IPS-18a (cell line): ENCODE results near the gene FCRL6.

Source experiments
- H3K27ac ChIP-seq: one replicate; pipeline ENCODE4 v1.5.1; 2013; ENCODE audit warnings: low read length
- H3K27me3 ChIP-seq: one replicate; pipeline ENCODE4 v1.6.1; 2013; ENCODE audit warnings: mild to moderate bottlenecking, low read length; ENCODE audit not compliant: control insufficient read depth, insufficient read depth
- H3K36me3 ChIP-seq: one replicate; pipeline ENCODE4 v1.6.1; 2013; ENCODE audit warnings: low read depth, low read length; ENCODE audit not compliant: control insufficient read depth
- H3K4me1 ChIP-seq: one replicate; pipeline ENCODE4 v1.6.1; 2013; ENCODE audit warnings: low read depth, low read length; ENCODE audit not compliant: control insufficient read depth
- H3K4me3 ChIP-seq: one replicate; pipeline ENCODE4 v1.5.1; 2013; ENCODE audit warnings: low read length
- H3K9ac ChIP-seq: one replicate; pipeline ENCODE4 v1.6.1; 2013; ENCODE audit warnings: mild to moderate bottlenecking, low read length, moderate library complexity
- H3K9me3 ChIP-seq: one replicate; pipeline ENCODE4 v1.6.1; 2013; ENCODE audit warnings: low read depth, low read length; ENCODE audit not compliant: control insufficient read depth

The FCRL6 gene

GRCh38 chr1:159828176-159828575 lies 26.0 kb downstream of the FCRL6 start:
- H3K9me3 ChIP-seq = no peaks in the 10 kb centered on the region
- no peak overlapping the region for H3K4me3 ChIP-seq
- H3K4me1 ChIP-seq = peaks cover 11% of the 10 kb centered on the region
- peaks cover 17% of the 10 kb centered on the region for H3K27me3 ChIP-seq
- no peaks in the 10 kb centered on the region for H3K36me3 ChIP-seq
- no peak overlapping the region for H3K9ac ChIP-seq
- no peak overlapping the region for H3K27ac ChIP-seq

- H3K27ac ChIP-seq = no peak overlapping the region
- H3K9me3 ChIP-seq = no peaks in the 10 kb centered on the region
- H3K4me1 ChIP-seq = peaks cover 11% of the 10 kb centered on the region
- H3K9ac ChIP-seq = no peak overlapping the region
- H3K4me3 ChIP-seq = no peak overlapping the region
- H3K36me3 ChIP-seq = no peaks in the 10 kb centered on the region
- H3K27me3 ChIP-seq = peaks cover 22% of the 10 kb centered on the region
These were observed 26.6 kb downstream of the FCRL6 start for GRCh38 chr1:159828581-159829272.

- Histone ChIP-seq H3K27me3 (peaks cover 22% of the 10 kb centered on the region), H3K9ac (no peak overlapping the region), H3K36me3 (no peaks in the 10 kb centered on the region), H3K9me3 (no peaks in the 10 kb centered on the region), H3K4me1 (peaks cover 11% of the 10 kb centered on the region), H3K4me3 (no peak overlapping the region), H3K27ac (no peak overlapping the region)
These were observed 27.1 kb downstream of the FCRL6 start for GRCh38 chr1:159829273-159829634.

GRCh38 chr1:159829822-159830465 lies 27.8 kb downstream of the FCRL6 start:
- H3K27ac ChIP-seq = no peak overlapping the region
- no peak overlapping the region for H3K9ac ChIP-seq
- H3K4me1 ChIP-seq = peaks cover 11% of the 10 kb centered on the region
- no peak overlapping the region for H3K4me3 ChIP-seq
- H3K9me3 ChIP-seq = no peaks in the 10 kb centered on the region
- no peaks in the 10 kb centered on the region for H3K36me3 ChIP-seq
- peaks cover 22% of the 10 kb centered on the region for H3K27me3 ChIP-seq

GRCh38 chr1:159830722-159831121 lies 28.6 kb downstream of the FCRL6 start:
- Histone ChIP-seq H3K27me3 (peaks cover 22% of the 10 kb centered on the region), H3K27ac (no peak overlapping the region), H3K4me1 (peaks cover 11% of the 10 kb centered on the region), H3K36me3 (no peaks in the 10 kb centered on the region), H3K9me3 (no peaks in the 10 kb centered on the region), H3K9ac (no peak overlapping the region), H3K4me3 (no peak overlapping the region)

- Histone ChIP-seq H3K27me3 (peaks cover 22% of the 10 kb centered on the region), H3K27ac (no peak overlapping the region), H3K36me3 (no peaks in the 10 kb centered on the region), H3K9me3 (no peaks in the 10 kb centered on the region), H3K4me1 (peaks cover 11% of the 10 kb centered on the region), H3K4me3 (no peak overlapping the region), H3K9ac (no peak overlapping the region)
These were observed 29.4 kb downstream of the FCRL6 start for GRCh38 chr1:159831412-159832141.

- no peak overlapping the region for H3K9ac ChIP-seq
- peaks cover 11% of the 10 kb centered on the region for H3K4me1 ChIP-seq
- H3K36me3 ChIP-seq = no peaks in the 10 kb centered on the region
- no peak overlapping the region for H3K4me3 ChIP-seq
- peaks cover 22% of the 10 kb centered on the region for H3K27me3 ChIP-seq
- no peak overlapping the region for H3K27ac ChIP-seq
- H3K9me3 ChIP-seq = no peaks in the 10 kb centered on the region
These were observed 30.1 kb downstream of the FCRL6 start for GRCh38 chr1:159832309-159832708.

- no peak overlapping the region for H3K27ac ChIP-seq
- H3K4me3 ChIP-seq = no peak overlapping the region
- peaks cover 18% of the 10 kb centered on the region for H3K27me3 ChIP-seq
- H3K9ac ChIP-seq = no peak overlapping the region
- H3K4me1 ChIP-seq = peaks cover 11% of the 10 kb centered on the region
- H3K9me3 ChIP-seq = no peaks in the 10 kb centered on the region
- no peaks in the 10 kb centered on the region for H3K36me3 ChIP-seq
These were observed 33.2 kb downstream of the FCRL6 start for GRCh38 chr1:159835356-159835755.

GRCh38 chr1:159835862-159836525 lies 33.8 kb downstream of the FCRL6 start:
- no peak overlapping the region for H3K4me3 ChIP-seq
- H3K36me3 ChIP-seq = no peaks in the 10 kb centered on the region
- H3K9me3 ChIP-seq = no peaks in the 10 kb centered on the region
- H3K4me1 ChIP-seq = peaks cover 11% of the 10 kb centered on the region
- H3K9ac ChIP-seq = no peak overlapping the region
- peaks cover 12% of the 10 kb centered on the region for H3K27me3 ChIP-seq
- no peak overlapping the region for H3K27ac ChIP-seq

- Histone ChIP-seq H3K27me3 (no peaks in the 10 kb centered on the region), H3K27ac (no peak overlapping the region)
These were observed 36.6 kb downstream of the FCRL6 start for GRCh38 chr1:159838715-159839114.

GRCh38 chr1:159839116-159839849 lies 37.1 kb downstream of the FCRL6 start:
- Histone ChIP-seq H3K9ac (no peak overlapping the region), H3K27me3 (no peaks in the 10 kb centered on the region), H3K27ac (no peak overlapping the region), H3K4me3 (no peak overlapping the region), H3K36me3 (no peaks in the 10 kb centered on the region), H3K9me3 (no peaks in the 10 kb centered on the region), H3K4me1 (no peaks in the 10 kb centered on the region)

More at GRCh38 chr1:159838715-159839114, 36.6 kb downstream of the FCRL6 start:
- H3K9me3 ChIP-seq = no peaks in the 10 kb centered on the region
- H3K4me1 ChIP-seq = no peaks in the 10 kb centered on the region
- no peak overlapping the region for H3K9ac ChIP-seq
- H3K4me3 ChIP-seq = no peak overlapping the region
- H3K36me3 ChIP-seq = no peaks in the 10 kb centered on the region
